Epithelial cell of proximal tubule (primary cell): Measurements from ENCODE around the gene EXOC8. TPM values are rescaled to one million over a fixed set of nuclear protein-coding genes. Genes with fewer than 3 reads are reported as not detected.

ENCODE experiments used
- DNase-seq: peaks from one replicate; pipeline ENCODE4 v3.0.0-alpha.2; 2011; ENCODE audit warnings: low read depth
- H3K4me3 ChIP-seq: 2 replicates; pipeline ENCODE4 v1.5.1; 2011; ENCODE audit warnings: low read depth, mild to moderate bottlenecking, low read length
- total RNA-seq: library from RNA; depleted of rRNA; stranded (reverse); fragments of >200 nt; gene quantifications from 2 replicates; pipeline ENCODE4 v1.2.3, GENCODE V29; 2015
- TF ChIP-seq, protein P1 (sequence below): conservative IDR thresholded peaks from 2 replicates; pipeline ENCODE4 v1.5.1; 2012; ENCODE audit warnings: low read depth, mild to moderate bottlenecking, low read length

Gene EXOC8
- total RNA-seq, 1 donor from 2014 or later, result 8.1 TPM

DNA sequence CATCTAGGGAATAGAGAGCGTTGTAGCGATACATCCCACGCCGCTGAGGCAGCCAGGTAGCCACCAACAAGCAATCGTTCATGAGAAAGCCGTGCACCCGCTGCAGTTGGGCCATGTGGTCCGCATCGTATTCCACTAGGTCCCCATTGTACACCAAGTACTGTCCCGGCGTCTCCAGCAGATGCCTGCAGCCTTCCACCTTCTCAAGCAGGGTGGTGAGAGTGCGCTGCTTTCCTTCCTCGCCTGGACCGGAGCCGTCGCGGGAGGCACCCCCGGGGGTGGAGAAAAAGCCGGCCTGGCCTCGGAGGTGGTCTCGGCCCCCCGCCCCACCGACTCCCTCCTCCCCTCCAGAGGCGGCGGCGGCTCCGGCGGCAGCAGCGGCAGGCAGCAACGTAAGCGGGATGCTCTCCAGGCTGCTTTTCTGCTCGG lies 595 bp downstream of the EXOC8 start:
- DNase-seq, result no peak
- TF ChIP-seq, protein P1, sequence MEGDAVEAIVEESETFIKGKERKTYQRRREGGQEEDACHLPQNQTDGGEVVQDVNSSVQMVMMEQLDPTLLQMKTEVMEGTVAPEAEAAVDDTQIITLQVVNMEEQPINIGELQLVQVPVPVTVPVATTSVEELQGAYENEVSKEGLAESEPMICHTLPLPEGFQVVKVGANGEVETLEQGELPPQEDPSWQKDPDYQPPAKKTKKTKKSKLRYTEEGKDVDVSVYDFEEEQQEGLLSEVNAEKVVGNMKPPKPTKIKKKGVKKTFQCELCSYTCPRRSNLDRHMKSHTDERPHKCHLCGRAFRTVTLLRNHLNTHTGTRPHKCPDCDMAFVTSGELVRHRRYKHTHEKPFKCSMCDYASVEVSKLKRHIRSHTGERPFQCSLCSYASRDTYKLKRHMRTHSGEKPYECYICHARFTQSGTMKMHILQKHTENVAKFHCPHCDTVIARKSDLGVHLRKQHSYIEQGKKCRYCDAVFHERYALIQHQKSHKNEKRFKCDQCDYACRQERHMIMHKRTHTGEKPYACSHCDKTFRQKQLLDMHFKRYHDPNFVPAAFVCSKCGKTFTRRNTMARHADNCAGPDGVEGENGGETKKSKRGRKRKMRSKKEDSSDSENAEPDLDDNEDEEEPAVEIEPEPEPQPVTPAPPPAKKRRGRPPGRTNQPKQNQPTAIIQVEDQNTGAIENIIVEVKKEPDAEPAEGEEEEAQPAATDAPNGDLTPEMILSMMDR, result no peak
- peak overlapping the region; percentile 83 for H3K4me3 ChIP-seq

DNA sequence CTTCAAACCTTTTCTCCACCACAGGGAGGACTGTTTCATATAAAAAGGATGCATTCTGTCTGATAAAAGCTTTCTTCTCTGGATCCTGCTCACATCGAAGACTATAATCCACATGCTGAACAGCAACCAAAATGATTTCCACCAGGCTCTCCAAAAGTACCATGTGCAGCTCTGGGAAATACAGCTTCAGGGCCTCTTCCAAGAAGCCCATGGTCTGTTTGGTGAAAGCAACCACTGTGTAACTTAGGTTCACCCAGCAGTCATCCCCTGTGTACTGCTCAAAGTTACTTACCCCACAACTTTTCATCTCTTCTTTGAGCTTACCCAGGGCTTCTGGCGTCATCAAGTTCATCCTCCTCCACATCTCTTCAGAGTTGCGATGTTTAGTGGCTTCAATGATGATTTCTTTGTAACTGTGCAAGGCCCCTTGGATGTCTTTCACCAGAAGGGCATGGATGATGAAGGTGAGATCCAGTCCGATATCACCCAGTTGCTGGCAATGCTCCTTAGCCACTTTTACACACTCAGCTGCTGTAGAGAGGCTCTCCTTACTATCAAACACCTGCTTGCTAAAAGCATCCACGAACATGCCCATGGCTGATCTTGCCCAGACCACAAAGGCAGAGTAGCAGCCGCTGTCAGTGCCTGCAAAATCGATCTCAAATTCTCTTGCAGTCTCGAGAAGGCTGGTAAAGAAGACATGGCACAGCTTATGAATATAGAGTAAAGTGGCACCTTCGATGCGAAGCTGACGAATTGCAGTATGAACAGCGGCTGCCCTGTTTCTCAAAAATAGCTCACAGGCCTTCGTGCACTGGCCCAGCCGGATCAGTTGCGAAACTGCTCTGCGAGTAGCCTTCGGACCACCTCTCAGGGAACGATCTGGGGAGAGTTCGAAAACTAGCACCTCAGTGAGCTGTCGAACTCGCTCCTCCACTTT lies 1.7 kb downstream of the EXOC8 start:
- no peak for DNase-seq
- H3K4me3 ChIP-seq, result peak overlapping the region; percentile 83
- TF ChIP-seq, protein P1, result no peak

DNA sequence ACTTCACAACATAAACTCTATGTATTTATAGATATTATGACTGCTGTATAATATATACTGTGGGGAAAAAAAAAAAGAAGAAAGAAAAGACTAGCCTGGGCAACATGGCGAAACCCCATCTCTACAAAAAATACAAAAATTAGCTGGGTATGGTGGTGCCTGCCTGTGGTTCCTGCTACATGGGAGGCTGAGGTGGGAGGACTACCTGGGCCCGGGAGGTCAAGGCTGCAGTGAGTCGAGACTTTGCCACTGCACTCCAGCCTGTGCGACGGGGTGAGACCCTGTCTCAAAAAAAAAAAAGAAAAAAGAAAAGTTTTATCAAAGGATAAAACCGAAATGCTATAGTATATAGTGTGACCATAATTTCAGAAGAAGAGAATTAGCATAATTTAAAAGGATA lies 2.7 kb downstream of the EXOC8 start:
- TF ChIP-seq, protein P1, result no peak
- DNase-seq, result no peak
- H3K4me3 ChIP-seq, result peak overlapping the region; percentile 37

DNA sequence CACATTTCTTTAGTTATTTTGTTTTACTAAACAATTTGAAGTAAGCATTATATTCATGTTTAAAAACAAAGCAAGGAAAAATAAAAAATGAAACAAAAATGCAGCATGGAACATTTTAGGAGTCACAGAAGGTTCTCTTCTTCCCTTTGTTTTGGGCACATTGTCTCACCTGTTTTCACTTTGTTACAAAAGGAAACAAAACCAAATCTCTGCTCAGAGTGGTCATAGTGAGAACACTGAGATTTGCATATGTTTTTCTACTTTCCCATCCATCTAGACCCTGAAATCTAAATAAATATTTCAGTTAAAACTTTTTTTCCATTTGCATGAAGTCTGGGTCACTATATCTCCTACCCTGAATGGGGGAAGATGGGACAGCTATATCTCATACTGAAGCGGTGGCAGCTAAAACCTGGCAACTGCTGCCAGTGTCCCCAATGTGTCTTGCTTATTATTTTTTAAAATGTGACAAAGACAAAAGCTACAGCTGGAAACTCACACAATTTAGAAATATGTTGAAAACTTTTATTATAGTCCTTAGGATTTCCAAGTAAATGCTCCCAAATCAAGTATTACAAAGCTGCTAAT lies 3.5 kb downstream of the EXOC8 start:
- peak overlapping the region; percentile 37 for H3K4me3 ChIP-seq
- DNase-seq, result no peak
- TF ChIP-seq, protein P1, result no peak

DNA sequence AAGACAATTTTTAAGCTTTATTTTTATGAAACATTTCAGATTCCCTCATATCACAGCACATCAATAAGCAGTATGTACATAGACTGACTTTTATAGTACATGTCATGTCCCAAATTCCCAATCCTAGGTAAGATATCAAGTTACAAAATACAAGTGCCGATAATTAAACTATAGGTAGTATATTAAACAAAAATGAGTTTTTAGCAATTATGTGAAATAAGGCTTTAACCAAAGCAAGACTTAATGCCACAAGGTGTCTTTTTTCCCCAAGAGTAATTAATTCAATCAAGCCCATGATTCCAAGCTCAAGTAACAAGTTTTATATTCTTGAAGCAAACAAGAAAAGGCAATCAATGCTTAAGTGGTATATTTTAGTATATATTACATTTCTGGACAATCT lies 4.9 kb downstream of the EXOC8 start:
- TF ChIP-seq, protein P1, result no peak
- DNase-seq, result no peak
- H3K4me3 ChIP-seq, result no peak overlapping the region

DNA sequence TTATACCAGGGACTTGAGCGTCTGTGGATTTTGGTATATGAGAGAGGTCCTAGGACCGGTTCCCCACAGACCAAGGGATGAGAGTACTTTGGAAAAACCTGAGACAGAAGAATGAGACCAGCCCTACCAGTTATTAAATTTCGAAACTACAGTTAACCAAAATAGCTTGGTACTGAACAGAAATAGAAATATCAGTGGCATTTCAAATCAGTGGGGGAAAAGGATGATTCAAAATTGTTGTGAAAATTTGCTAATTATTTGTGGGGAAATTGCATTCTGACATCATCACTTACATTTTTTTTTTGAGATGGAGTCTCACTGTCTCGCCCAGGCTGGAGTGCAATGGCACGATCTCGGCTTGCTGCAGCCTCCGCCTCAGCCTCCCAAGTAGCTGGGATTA lies 8.2 kb downstream of the EXOC8 start:
- TF ChIP-seq, protein P1, result no peak
- H3K4me3 ChIP-seq, result no peak overlapping the region
- DNase-seq, result no peak

DNA sequence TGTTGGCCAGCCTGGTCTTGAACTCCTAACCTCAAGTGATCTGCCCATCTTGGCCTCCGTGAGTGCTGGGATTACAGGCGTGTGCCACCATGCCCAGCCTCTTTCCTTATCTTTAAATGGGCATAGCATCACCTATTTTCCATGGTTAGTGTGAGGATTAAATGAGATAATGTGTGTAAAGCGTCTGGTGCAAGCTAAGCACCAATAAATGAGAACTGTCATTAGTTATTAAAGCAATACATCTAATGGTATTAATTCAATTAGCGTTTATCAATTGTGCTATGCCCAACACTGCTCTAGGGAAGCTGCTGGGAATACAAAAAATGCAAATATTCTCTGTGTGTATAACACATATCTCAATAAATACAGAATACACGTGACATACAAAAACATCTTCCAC lies 10.0 kb downstream of the EXOC8 start:
- no peak for DNase-seq
- no peak overlapping the region for H3K4me3 ChIP-seq
- TF ChIP-seq, protein P1, result no peak
